Vagina (tissue), 2 donors: ENCODE measurements around the gene STXBP4. TPM values are rescaled to one million over a fixed set of nuclear protein-coding genes. Genes with fewer than 3 reads are reported as not detected.

Experiments used
- DNase-seq, 2 donors: peaks; one replicate each; pipeline ENCODE4 v3.0.0-alpha.2; 2017; ENCODE audit errors: extremely low spot score in 2 of 2
- H3K27ac ChIP-seq: fragments of 200-600 bp; sonication (generic); one replicate; pipeline ENCODE4 v1.5.1; 2019
- H3K27me3 ChIP-seq: fragments of 200-600 bp; sonication (generic); one replicate; pipeline ENCODE4 v1.5.1; 2019
- H3K36me3 ChIP-seq, 2 donors: fragments of 200-600 bp; sonication (generic); one replicate each; pipeline ENCODE4 v1.5.1; 2017 to 2019
- H3K4me1 ChIP-seq: fragments of 200-600 bp; sonication (generic); one replicate; pipeline ENCODE4 v1.5.1; 2019
- H3K4me3 ChIP-seq, 2 donors: fragments of 200-600 bp; sonication (generic); 1 replicate in 1 of 2; 2 replicates in 1 of 2; pipeline ENCODE4 v1.5.1; 2016 to 2019
- H3K9me3 ChIP-seq: fragments of 200-600 bp; sonication (generic); one replicate; pipeline ENCODE4 v1.5.1; 2019
- POLR2A ChIP-seq, 2 donors: fragments of 450-650 bp; IDR thresholded peaks; one replicate each; pipeline ENCODE4 v1.6.1; 2017; ENCODE audit warnings: antibody characterized with exemption in 2 of 2, mild to moderate bottlenecking in 2 of 2, moderate library complexity in 2 of 2
- POLR2AphosphoS5 ChIP-seq, 2 donors: sonication (generic); formaldehyde crosslinking; IDR thresholded peaks; one replicate each; pipeline ENCODE4 v1.9.0; 2017; ENCODE audit warnings: antibody characterized with exemption in 2 of 2, mild to moderate bottlenecking in 2 of 2, low read depth in 1 of 2; ENCODE audit not compliant: insufficient read depth in 1 of 2
- intact Hi-C: fragments of 100-400 bp; cut with DNase I; formaldehyde crosslinking; loops from one replicate; pipeline ENCODE4 v1.15.1; 2023
- total RNA-seq: library from RNA; depleted of rRNA; stranded (reverse); fragments of >200 nt; gene quantifications from one replicate; pipeline ENCODE4 v1.2.3, GENCODE V29; 2016
- TF ChIP-seq, protein P1 (sequence below), 3 experiments: fragments of 450-650 bp in 2 of 3; fragments of 200-600 bp in 1 of 3; sonication (generic) in 1 of 3; IDR thresholded peaks; one replicate each; pipeline ENCODE4 v1.5.1; 2017 to 2019; ENCODE audit warnings: antibody characterized with exemption in 3 of 3, mild to moderate bottlenecking in 2 of 3, moderate library complexity in 2 of 3

Gene STXBP4
- total RNA-seq, 1 donor from 2014 or later, result 9.6 TPM

DNA sequence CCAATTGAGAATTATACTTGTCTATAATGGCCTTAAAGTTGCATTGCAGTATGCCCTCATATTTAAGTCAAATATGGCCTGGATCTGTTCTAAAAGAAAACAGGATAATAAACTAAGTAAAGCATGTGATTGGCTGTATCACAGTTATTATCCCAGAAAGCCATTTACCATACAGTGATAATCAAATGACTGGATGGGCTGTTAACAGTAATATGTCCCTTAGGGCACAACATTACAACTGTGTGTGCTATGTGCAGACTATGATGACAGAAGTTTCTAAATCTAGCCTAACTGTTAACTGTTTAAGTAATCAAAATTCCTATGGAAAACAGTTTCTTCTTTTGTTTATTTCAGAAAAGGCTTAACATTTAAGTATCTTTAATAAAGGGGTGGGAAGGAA lies 145.7 kb downstream of the STXBP4 start:
- no peaks in the 10 kb centered on the region for H3K4me1 ChIP-seq
- H3K27me3 ChIP-seq, result no peaks in the 10 kb centered on the region
- H3K27ac ChIP-seq, result no peak overlapping the region
- no peak overlapping the region for H3K4me3 ChIP-seq
- H3K36me3 ChIP-seq, result no peaks in the 10 kb centered on the region
- H3K9me3 ChIP-seq, result no peaks in the 10 kb centered on the region
- DNase-seq, result no peak
- TF ChIP-seq POLR2A (IDR thresholded peaks at IDR 0.05) (no peak), POLR2AphosphoS5 (IDR thresholded peaks at IDR 0.05; ENCODE audit: insufficient read depth in 1 of 2, low read depth in 1 of 2) (no peak)
- TF ChIP-seq, protein P1, sequence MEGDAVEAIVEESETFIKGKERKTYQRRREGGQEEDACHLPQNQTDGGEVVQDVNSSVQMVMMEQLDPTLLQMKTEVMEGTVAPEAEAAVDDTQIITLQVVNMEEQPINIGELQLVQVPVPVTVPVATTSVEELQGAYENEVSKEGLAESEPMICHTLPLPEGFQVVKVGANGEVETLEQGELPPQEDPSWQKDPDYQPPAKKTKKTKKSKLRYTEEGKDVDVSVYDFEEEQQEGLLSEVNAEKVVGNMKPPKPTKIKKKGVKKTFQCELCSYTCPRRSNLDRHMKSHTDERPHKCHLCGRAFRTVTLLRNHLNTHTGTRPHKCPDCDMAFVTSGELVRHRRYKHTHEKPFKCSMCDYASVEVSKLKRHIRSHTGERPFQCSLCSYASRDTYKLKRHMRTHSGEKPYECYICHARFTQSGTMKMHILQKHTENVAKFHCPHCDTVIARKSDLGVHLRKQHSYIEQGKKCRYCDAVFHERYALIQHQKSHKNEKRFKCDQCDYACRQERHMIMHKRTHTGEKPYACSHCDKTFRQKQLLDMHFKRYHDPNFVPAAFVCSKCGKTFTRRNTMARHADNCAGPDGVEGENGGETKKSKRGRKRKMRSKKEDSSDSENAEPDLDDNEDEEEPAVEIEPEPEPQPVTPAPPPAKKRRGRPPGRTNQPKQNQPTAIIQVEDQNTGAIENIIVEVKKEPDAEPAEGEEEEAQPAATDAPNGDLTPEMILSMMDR (IDR thresholded peaks at IDR 0.05), result no peak
- intact Hi-C loops, result no loop called here

DNA sequence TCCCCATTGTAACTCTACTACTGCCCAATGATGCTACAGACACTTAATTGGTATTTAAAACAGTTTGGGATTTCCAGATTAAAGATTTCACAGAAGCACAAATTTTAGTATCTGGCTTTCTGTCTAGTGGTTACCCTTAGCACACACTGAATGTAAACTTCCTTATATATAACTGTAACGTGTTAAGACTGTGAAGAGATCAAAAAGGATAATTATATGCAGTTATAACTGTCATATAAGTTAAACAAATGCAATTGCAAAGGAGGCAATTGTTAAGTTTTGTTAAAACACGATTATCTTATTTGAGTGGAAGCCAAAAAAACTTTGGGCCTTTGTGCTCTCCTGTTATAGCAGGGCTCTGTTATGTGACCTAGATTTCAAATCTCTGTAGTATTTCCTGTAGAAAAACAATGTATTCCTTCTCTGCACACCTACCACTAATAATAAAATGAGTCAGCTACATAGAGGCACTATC lies 147.9 kb downstream of the STXBP4 start:
- intact Hi-C loops, result no loop called here
- TF ChIP-seq, protein P1 (IDR thresholded peaks at IDR 0.05), result no peak
- TF ChIP-seq POLR2AphosphoS5 (IDR thresholded peaks at IDR 0.05; ENCODE audit: insufficient read depth in 1 of 2, low read depth in 1 of 2) (no peak), POLR2A (IDR thresholded peaks at IDR 0.05) (no peak)
- Histone ChIP-seq H3K27me3 (no peaks in the 10 kb centered on the region), H3K4me3 (no peak overlapping the region), H3K9me3 (no peaks in the 10 kb centered on the region), H3K4me1 (no peaks in the 10 kb centered on the region), H3K27ac (no peak overlapping the region), H3K36me3 (no peaks in the 10 kb centered on the region)
- DNase-seq, result no peak

DNA sequence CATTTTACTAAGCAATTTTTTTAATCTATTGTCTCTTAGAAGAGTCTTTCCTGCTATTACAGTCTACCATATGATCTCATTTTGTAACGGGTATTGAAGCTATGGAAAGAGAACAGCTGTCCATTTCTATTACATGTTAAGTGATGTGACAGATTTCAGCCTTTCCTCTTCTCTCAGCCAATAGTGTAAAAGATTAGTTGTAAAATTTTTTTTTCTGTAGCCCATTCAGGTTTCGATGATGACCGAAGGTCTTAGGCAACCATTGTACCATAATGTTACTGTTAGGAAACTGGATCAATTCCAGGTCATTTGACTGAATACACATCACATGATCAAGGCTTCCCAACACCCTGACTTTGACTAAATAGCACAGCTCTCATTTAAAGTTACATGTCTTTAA lies 148.6 kb downstream of the STXBP4 start:
- TF ChIP-seq POLR2AphosphoS5 (IDR thresholded peaks at IDR 0.05; ENCODE audit: insufficient read depth in 1 of 2, low read depth in 1 of 2) (no peak), POLR2A (IDR thresholded peaks at IDR 0.05) (no peak)
- TF ChIP-seq, protein P1 (IDR thresholded peaks at IDR 0.05), result no peak
- intact Hi-C loops, result no loop called here
- no peak overlapping the region for H3K27ac ChIP-seq
- no peak for DNase-seq
- no peaks in the 10 kb centered on the region for H3K4me1 ChIP-seq
- no peaks in the 10 kb centered on the region for H3K9me3 ChIP-seq
- no peaks in the 10 kb centered on the region for H3K36me3 ChIP-seq
- H3K4me3 ChIP-seq, result no peak overlapping the region
- H3K27me3 ChIP-seq, result no peaks in the 10 kb centered on the region

DNA sequence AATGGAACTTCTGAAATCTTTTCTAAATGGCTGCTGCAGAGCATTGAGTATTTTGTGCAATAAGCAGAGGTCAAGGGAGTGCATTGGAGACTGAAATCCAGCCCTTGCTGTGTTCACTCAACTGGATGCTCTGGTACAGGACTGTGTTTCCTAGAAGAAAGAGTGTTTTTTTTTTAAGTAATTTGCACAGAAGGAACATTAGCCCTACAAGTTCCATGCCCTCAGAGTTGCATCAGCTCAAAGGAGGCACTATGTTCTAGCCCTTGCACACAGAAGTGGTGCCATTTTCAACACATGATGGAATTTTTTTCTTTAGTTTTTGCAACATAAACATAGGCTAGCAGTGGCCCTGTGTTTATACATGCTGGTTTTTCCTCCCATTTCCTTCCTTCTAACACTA lies 152.1 kb downstream of the STXBP4 start:
- H3K4me3 ChIP-seq, result no peak overlapping the region
- H3K27me3 ChIP-seq, result no peaks in the 10 kb centered on the region
- no peak for TF ChIP-seq POLR2A (IDR thresholded peaks at IDR 0.05)
- TF ChIP-seq, protein P1 (IDR thresholded peaks at IDR 0.05), result no peak
- no peaks in the 10 kb centered on the region for H3K9me3 ChIP-seq
- no peak overlapping the region for H3K27ac ChIP-seq
- intact Hi-C loops, result no loop called here
- DNase-seq, result no peak
- H3K36me3 ChIP-seq, result no peaks in the 10 kb centered on the region
- no peaks in the 10 kb centered on the region for H3K4me1 ChIP-seq

DNA sequence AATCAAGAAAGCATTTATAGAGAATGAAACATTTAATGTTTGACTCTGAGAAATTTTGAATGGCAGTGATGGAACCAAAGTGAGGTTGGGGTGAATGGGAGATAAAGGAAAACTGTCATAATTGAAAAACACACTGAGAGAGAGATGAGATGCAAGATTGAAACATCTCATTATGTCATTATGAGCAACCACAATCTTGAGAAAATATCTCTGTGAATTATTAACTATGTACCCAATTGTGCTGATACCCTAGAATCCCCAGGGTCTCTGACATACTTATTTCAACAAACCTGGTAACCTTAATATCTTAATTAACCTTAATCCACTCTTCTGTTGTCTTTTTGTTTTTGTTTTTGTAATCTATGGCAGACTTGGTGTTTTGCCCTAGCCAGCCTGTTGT lies 152.7 kb downstream of the STXBP4 start:
- Histone ChIP-seq H3K27ac (no peak overlapping the region), H3K4me3 (no peak overlapping the region), H3K27me3 (no peaks in the 10 kb centered on the region), H3K36me3 (no peaks in the 10 kb centered on the region), H3K4me1 (no peaks in the 10 kb centered on the region), H3K9me3 (no peaks in the 10 kb centered on the region)
- DNase-seq, result no peak
- intact Hi-C loops, result no loop called here
- no peak for TF ChIP-seq POLR2A (IDR thresholded peaks at IDR 0.05)
- TF ChIP-seq, protein P1 (IDR thresholded peaks at IDR 0.05), result no peak
